Liver (tissue), 9 donors: Measurements from ENCODE around the gene CRISPLD2. TPM values are rescaled to one million over a fixed set of nuclear protein-coding genes. Genes with fewer than 3 reads are reported as not detected.

Experiments
- DNase-seq: peaks from one replicate; pipeline ENCODE4 v3.0.0-alpha.2; 2017; ENCODE audit warnings: low spot score
- H3K27ac ChIP-seq, 2 donors: one replicate each; pipeline ENCODE4 v1.7.0; 2013; ENCODE audit warnings: inconsistent platforms in 2 of 2, low read length in 2 of 2, control low read depth in 1 of 2, low read depth in 1 of 2, mild to moderate bottlenecking in 1 of 2
- H3K27me3 ChIP-seq, 4 donors: one replicate each; pipeline versions ENCODE4 v1.6.1 to v1.7.0; 2013; ENCODE audit warnings: low read length in 3 of 4, inconsistent platforms in 1 of 4, mild to moderate bottlenecking in 1 of 4, moderate library complexity in 1 of 4; ENCODE audit not compliant: control insufficient read depth in 4 of 4, insufficient read depth in 4 of 4
- H3K36me3 ChIP-seq, 4 donors: one replicate each; pipeline versions ENCODE4 v1.6.1 to v1.7.0; 2013; ENCODE audit warnings: low read length in 3 of 4, mild to moderate bottlenecking in 3 of 4, low read depth in 1 of 4, moderate library complexity in 1 of 4; ENCODE audit not compliant: control insufficient read depth in 4 of 4, insufficient read depth in 3 of 4
- H3K4me1 ChIP-seq, 4 donors: one replicate each; pipeline versions ENCODE4 v1.6.1 to v1.7.0; 2013; ENCODE audit warnings: low read length in 3 of 4, mild to moderate bottlenecking in 3 of 4, moderate library complexity in 1 of 4; ENCODE audit not compliant: control insufficient read depth in 4 of 4, insufficient read depth in 4 of 4
- H3K4me3 ChIP-seq, 3 donors: one replicate each; pipeline versions ENCODE4 v1.6.1 to v1.7.0; 2013; ENCODE audit warnings: low read length in 3 of 3, control low read depth in 1 of 3, low read depth in 1 of 3, mild to moderate bottlenecking in 1 of 3
- H3K9ac ChIP-seq, 2 donors: one replicate each; pipeline ENCODE4 v1.7.0; 2013; ENCODE audit warnings: low read length in 2 of 2, mild to moderate bottlenecking in 2 of 2, moderate library complexity in 2 of 2, control low read depth in 1 of 2, low read depth in 1 of 2
- H3K9me3 ChIP-seq, 4 donors: one replicate each; pipeline versions ENCODE4 v1.6.1 to v1.7.0; 2013; ENCODE audit warnings: low read length in 3 of 4; ENCODE audit not compliant: control insufficient read depth in 4 of 4
- ATF3 ChIP-seq: IDR thresholded peaks from 2 replicates; pipeline ENCODE4 v1.6.1; 2016; ENCODE audit warnings: antibody characterized with exemption
- EGR1 ChIP-seq, 2 donors: IDR thresholded peaks; 2 replicates each; pipeline ENCODE4 v1.6.1; 2016 to 2018; ENCODE audit warnings: antibody characterized with exemption in 2 of 2, low read depth in 2 of 2
- FOXA1 ChIP-seq: IDR thresholded peaks from 2 replicates; pipeline ENCODE4 v1.6.1; 2016; ENCODE audit warnings: antibody characterized with exemption
- GABPA ChIP-seq, 2 donors: IDR thresholded peaks in 1 of 2; conservative IDR thresholded peaks in 1 of 2; 2 replicates each; pipeline ENCODE4 v1.6.1; 2016; ENCODE audit warnings: antibody characterized with exemption in 2 of 2, mild to moderate bottlenecking in 1 of 2, moderate library complexity in 1 of 2
- NR2F2 ChIP-seq: IDR thresholded peaks from 2 replicates; pipeline ENCODE4 v1.6.1; 2016; ENCODE audit warnings: antibody characterized with exemption
- RAD21 ChIP-seq, 2 donors: IDR thresholded peaks; 2 replicates each; pipeline ENCODE4 v1.6.1; 2016; ENCODE audit warnings: antibody characterized with exemption in 2 of 2, mild to moderate bottlenecking in 2 of 2
- REST ChIP-seq: IDR thresholded peaks from 2 replicates; pipeline ENCODE4 v1.6.1; 2016; ENCODE audit warnings: antibody characterized with exemption, mild to moderate bottlenecking
- TAF1 ChIP-seq: conservative IDR thresholded peaks from 2 replicates; pipeline ENCODE4 v1.6.1; 2016; ENCODE audit warnings: antibody characterized with exemption, mild to moderate bottlenecking
- YY1 ChIP-seq: IDR thresholded peaks from 2 replicates; pipeline ENCODE4 v1.6.1; 2016; ENCODE audit warnings: antibody characterized with exemption, mild to moderate bottlenecking
- ZBTB33 ChIP-seq: IDR thresholded peaks from 2 replicates; pipeline ENCODE4 v1.6.1; 2016; ENCODE audit warnings: antibody characterized with exemption
- WGBS: extraction: QIAGEN DNeasy Blood & Tissue Kit; methylation state at CpG from one replicate; pipeline ENCODE4 v1.1.7; 2013; 5-methylcytosine and 5-hydroxymethylcytosine counted together
- polyA plus RNA-seq, 2 donors: library from polyadenylated mRNA; stranded (reverse) in 1 of 2; unstranded in 1 of 2; fragments of 200-250 nt in 1 of 2; fragments of >200 nt in 1 of 2; fragmentation: Nextera tagmentation in 1 of 2; extraction: Ambion mirVana in 1 of 2; gene quantifications; one replicate each; pipeline versions ENCODE4 v1.2.1 to v1.2.3, GENCODE V29; 2013 to 2015
- total RNA-seq, 2 donors: library from RNA; depleted of rRNA; stranded (reverse); fragments of >200 nt; gene quantifications; one replicate each; pipeline ENCODE4 v1.2.3, GENCODE V29; 2014
- TF ChIP-seq, protein P1 (sequence below): IDR thresholded peaks from 2 replicates; pipeline ENCODE4 v1.6.1; 2016; ENCODE audit warnings: antibody characterized with exemption
- donor health status: healthy.
- donor health status: healthy.
- donor health status: healthy.
- donor health status: healthy.
- donor health status: healthy.

CRISPLD2 gene
- total and polyA plus RNA-seq, 4 donors, result 2.6 to 14.8 (median 4.1) TPM

DNA sequence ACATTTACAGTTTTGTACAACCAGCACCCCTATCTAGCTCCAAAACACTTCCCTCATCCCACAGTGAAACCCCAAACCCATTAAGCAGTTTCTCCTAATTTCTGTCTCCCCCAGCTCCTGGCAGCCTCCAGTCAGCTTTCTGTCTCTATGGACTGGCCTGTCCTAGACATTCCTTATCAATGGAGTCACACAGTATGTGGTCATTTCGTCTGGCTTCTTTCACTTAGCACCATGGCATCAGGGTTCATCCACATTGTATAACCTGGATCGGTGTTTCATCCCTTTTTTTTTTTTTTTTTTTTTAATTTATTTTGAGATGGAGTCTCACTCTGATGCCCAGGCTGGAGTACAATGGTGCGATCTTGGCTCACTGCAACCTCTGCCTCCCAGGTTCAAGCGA is 123.0 kb downstream of the CRISPLD2 start (continued):
- no peak for TF ChIP-seq REST
- TF ChIP-seq NR2F2, result no peak
- no peak for TF ChIP-seq TAF1
- TF ChIP-seq ZBTB33, result no peak

GRCh38 chr16:84943620-84944019 is 123.8 kb downstream of the CRISPLD2 start:
- no peaks in the 10 kb centered on the region for H3K9me3 ChIP-seq
- H3K4me3 ChIP-seq, result no peak overlapping the region
- H3K36me3 ChIP-seq, result no peaks in the 10 kb centered on the region
- H3K27me3 ChIP-seq, result no peaks in the 10 kb centered on the region
- WGBS, result 93% methylated on average over 4 of the region's 4 CpGs
- DNase-seq, result no peak
- peaks cover 0 to 6% (median 4%) of the 10 kb centered on the region in 4 donors for H3K4me1 ChIP-seq
- TF ChIP-seq, protein P1, sequence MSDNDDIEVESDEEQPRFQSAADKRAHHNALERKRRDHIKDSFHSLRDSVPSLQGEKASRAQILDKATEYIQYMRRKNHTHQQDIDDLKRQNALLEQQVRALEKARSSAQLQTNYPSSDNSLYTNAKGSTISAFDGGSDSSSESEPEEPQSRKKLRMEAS, result no peak
- TF ChIP-seq YY1 (no peak), FOXA1 (no peak), ATF3 (no peak), REST (no peak), GABPA (IDR thresholded peaks at IDR 0.05 in 1 of 2, conservative IDR thresholded peaks at IDR 0.05 in 1 of 2) (no peak), EGR1 (IDR thresholded peaks at IDR 0.05; ENCODE audit: low read depth in 2 of 2) (no peak), RAD21 (IDR thresholded peaks at IDR 0.05) (no peak)
- H3K9ac ChIP-seq, result no peak overlapping the region
- H3K27ac ChIP-seq, result no peak overlapping the region
